HL-60 (cell line): ENCODE results near the gene SPON2.

Source experiments
- DNase-seq, 2 experiments: peaks; one replicate each; pipeline ENCODE4 v3.0.0-alpha.2; 2010 to 2020; ENCODE audit warnings: low read depth in 1 of 2, low spot score in 1 of 2
- H3K27ac ChIP-seq: fragments of 250-450 bp; sonication (Bioruptor Pico); replicated peaks from 2 replicates; pipeline ENCODE4 v1.5.1; 2020; ENCODE audit warnings: mild to moderate bottlenecking, moderate library complexity
- H3K27me3 ChIP-seq: fragments of 250-450 bp; sonication (Bioruptor Pico); 2 replicates; pipeline ENCODE4 v1.5.1; 2021; ENCODE audit warnings: mild to moderate bottlenecking, moderate library complexity; ENCODE audit not compliant: insufficient read depth, poor library complexity, severe bottlenecking
- H3K4me3 ChIP-seq: replicated peaks from 2 replicates; pipeline ENCODE4 v1.5.1; 2011; ENCODE audit warnings: mild to moderate bottlenecking, control low read depth, low read length; ENCODE audit not compliant: insufficient read depth
- CTCF ChIP-seq: IDR thresholded peaks from one replicate; pipeline ENCODE4 v1.5.1; 2011; ENCODE audit warnings: low read length, control low read depth, inconsistent platforms; ENCODE audit not compliant: insufficient read depth
- GABPA ChIP-seq: IDR thresholded peaks from 2 replicates; pipeline ENCODE4 v1.6.1; 2012; ENCODE audit warnings: low read depth
- POLR2AphosphoS5 ChIP-seq: IDR thresholded peaks from 2 replicates; pipeline ENCODE4 v1.6.1; 2012; ENCODE audit warnings: low read depth
- REST ChIP-seq: IDR thresholded peaks from 2 replicates; pipeline ENCODE4 v1.6.1; 2012; ENCODE audit warnings: low read depth; ENCODE audit not compliant: insufficient replicate concordance
- SPI1 ChIP-seq: IDR thresholded peaks from 2 replicates; pipeline ENCODE4 v1.6.1; 2012; ENCODE audit warnings: low read depth, mild to moderate bottlenecking, borderline replicate concordance

SPON2 gene

GRCh38 chr4:1208266-1208961 is 36.0 kb upstream of the SPON2 start:
- Histone ChIP-seq H3K4me3 (no peak overlapping the region), H3K27ac (no peak overlapping the region), H3K27me3 (no peaks in the 10 kb centered on the region)
- TF ChIP-seq REST, result no peak
- no peak for TF ChIP-seq POLR2AphosphoS5
- TF ChIP-seq GABPA, result no peak
- no peak for TF ChIP-seq SPI1
- no peak for TF ChIP-seq CTCF
- peak in 1 of 2 experiments; percentile 24 for DNase-seq

- Histone ChIP-seq H3K27me3 (no peaks in the 10 kb centered on the region), H3K4me3 (no peak overlapping the region), H3K27ac (no peak overlapping the region)
- no peak for DNase-seq
- no peak for TF ChIP-seq SPI1
- no peak for TF ChIP-seq POLR2AphosphoS5
- TF ChIP-seq REST, result no peak
- no peak for TF ChIP-seq GABPA
- no peak for TF ChIP-seq CTCF
Observed at GRCh38 chr4:1207603-1208265, 35.4 kb upstream of the SPON2 start.

GRCh38 chr4:1207157-1207470 is 34.7 kb upstream of the SPON2 start:
- no peak overlapping the region for H3K4me3 ChIP-seq

More at GRCh38 chr4:1207157-1207470, 34.7 kb upstream of the SPON2 start:
- Histone ChIP-seq H3K27me3 (no peaks in the 10 kb centered on the region), H3K27ac (no peak overlapping the region)
- DNase-seq, result no peak
- no peak for TF ChIP-seq REST
- no peak for TF ChIP-seq GABPA
- TF ChIP-seq SPI1, result no peak
- TF ChIP-seq CTCF, result no peak
- no peak for TF ChIP-seq POLR2AphosphoS5
